ENCODE results near the gene FAM98A.

FAM98A gene

DNA sequence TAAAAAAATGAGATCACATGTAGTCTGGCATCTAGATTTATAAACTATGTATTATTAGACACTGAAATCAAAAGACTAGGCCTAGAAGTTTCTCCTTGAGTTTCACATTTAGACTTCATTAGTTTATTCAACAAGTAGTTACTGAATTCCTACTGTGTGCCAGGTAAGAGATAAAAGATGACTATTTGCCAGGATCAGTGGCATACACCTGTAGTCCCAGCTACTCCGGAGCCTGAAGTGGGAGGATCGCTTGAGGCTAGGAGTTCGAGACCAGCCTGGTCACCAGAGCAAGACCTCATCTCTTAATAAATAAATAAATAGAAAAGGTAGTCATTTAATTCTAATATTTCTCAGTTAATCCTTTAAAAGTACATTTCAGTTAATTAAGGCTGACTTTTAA, 2.1 kb downstream of the FAM98A start:
- DNase-seq (ENCODE audit: low read depth, low spot score) = no peak

DNA sequence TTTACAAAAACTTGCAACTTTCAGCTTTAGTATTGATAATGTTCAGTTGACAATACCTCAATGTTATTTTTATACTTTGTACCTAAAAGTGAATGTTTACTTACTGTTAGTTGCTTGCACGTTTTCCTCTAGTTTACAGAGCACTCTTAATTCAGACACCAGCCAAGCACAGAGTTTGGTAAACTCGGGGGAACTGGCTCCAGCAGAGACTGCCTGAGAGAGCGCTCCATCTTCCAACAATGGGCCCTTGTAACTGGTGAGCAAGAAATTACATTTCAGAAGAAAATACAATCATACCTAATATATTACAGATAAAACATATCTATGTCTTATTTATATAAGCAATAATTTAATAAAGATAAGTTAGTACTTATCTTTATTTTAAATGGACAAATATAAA, 3.7 kb downstream of the FAM98A start:
- no peak for DNase-seq (ENCODE audit: low read depth, low spot score)

DNA sequence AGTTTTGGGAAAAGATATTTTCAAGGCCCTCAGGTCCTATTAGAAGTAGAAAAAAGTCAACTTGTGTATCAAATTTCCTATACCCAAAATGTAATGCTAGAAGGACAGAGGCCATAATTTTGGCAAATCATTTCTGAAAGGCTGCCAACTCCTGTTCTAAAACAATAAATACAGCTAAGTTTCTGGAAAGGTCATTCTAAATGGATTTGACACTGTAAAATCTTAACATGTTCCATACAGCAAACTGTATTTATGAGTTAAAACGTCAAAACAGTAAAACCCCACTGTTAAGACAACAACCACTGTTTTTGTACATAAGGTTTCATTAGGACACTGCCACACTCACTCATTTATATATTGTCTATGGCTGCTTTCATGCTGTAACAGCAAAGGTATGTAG, 9.7 kb downstream of the FAM98A start:
- peak; percentile 25 for DNase-seq (ENCODE audit: low read depth, low spot score)

DNA sequence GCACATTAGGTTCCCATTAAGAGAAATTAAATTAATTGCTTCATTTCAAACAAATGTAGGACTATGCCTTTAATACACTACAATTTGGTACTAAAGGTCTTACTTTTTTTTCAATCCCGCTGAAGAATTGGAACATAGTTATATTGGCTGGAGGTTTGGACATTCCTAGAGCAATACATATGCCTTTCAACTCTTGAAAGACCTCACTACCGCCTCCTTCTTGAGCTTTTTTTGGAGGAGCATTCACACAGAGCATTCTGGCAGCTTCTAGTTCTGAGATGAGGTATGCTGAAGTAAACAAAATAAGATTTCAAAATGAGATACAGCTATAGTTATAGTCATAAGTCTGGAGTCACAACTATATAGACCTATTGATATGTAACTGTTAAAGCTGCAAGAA, 10.9 kb downstream of the FAM98A start:
- DNase-seq (ENCODE audit: low read depth, low spot score) = no peak

DNA sequence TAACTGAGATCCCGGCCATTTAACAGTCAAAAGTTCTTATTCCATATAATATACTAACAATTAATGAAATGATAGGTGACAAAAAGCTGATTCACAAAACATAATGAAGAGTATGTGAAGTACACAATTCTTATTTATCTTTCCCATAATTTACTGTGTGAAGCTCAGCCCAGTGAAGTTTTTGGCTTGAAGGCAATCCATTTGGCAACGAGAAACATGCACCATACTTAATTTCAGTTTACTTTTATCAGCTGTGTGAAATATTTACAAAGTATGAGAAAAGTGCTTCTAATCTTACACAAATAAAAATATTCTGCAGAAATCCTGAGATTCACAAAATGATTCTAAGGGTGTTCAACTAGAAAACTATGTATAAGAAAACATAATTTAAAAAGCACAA, 12.3 kb downstream of the FAM98A start:
- DNase-seq (ENCODE audit: low read depth, low spot score) = no peak

DNA sequence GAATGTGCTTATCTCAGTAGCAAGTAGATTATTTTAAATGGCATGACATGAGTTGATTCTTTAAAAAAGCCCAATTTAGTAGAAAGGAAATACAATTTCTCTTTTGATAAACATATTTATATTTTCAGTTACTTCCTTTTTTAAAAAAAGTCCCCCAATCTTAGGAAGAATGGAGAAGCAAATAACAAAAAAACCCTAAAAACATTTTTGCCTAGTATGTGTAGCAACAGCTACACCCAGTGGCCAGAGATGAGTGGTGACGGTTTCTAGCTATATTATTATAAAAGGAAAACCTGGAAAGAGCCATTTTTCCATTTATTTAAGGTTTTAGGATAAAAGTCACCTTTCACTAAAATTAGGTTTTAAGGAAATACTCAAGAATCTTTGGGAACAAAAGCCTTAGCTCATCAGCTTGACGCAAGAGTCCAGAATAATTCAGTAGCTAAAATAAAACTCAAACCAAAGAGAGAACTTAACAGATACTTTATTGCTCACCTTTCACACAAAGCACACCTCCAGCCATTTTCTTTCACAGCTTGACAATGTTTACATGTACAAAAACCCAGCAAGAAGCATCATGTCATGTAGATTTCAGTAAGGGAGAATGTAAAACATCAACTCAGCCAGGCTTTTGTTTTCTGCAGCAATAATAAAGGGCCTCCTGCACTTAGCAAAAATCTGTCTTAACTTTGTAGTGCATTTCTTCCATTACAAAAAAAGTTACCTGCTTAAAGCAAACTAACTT, 15.7 kb downstream of the FAM98A start:
- DNase-seq (ENCODE audit: low read depth, low spot score) = no peak

DNA sequence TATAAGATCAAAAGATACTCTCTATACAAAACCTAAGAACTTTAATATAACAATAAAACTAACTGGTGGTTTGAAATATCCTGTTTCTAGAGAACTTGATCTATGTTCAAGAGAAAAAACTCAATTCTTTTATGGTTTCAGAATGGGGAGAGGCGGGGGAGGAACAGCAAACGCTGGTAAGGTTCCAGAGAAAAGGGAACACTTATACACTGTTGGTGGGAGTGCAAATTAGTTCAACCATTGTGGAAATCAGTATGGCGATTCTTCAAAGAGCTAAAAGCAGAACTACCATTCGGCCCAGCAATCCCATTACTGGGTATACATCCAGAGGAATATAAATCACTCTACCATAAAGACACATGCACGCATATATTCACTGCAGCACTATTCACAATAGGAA, 17.2 kb downstream of the FAM98A start:
- DNase-seq (ENCODE audit: low read depth, low spot score) = no peak

DNA sequence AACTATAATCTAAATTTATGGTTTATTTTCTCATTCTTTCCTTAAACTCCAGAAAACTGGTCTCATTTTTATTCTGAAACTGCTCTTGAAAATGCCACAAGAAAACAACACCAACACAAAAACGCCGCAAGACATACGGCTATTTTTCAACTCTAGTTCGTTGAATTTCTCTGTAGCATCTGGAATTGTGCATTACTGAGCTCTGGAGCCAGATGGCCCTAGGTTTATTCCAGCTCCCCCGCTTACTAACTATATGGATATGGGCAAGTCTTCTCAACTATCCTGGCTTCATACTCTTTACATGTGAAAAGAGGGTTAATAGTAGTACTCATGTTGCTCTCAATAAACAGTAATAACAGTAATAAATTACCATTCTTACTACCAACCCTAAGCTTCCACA, 19.9 kb downstream of the FAM98A start:
- no peak for DNase-seq (ENCODE audit: low read depth, low spot score)

DNA sequence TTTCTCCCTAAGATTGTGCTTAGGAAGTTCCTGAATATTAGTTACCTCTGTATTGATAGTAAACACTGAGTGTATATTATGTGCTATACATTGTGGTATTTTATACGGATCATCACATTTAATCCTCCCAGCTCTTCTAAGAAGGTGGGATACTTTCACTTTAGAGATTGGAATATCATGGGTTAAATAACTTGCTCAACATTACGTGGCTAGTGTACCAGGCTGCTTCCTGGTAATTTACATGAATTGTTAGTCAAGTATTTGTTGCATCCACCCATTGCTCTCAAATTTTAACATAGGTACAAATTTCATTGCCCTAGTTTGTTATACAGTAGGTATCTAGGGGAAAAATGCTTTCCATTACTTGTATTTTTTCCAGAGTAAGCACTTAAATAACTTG, 21.4 kb downstream of the FAM98A start:
- no peak for DNase-seq (ENCODE audit: low read depth, low spot score)

DNA sequence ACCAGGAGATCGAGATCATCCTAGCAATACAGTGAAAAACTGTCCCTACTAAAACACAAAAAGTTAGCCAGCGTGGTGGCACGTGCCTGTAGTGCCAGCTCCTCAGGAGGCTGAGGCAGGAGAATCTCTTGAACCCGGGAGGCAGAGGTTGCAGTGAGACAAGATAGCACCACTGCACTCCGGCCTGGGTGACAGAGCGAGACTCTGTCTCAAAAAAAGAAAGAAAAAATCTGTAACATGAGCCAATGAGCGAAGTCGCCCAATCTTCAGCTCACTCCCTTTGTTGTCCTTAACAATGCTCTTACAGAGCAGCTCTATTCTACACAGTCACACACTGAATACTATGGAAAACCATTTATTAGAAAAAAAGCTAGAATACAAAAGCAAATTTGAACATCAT, 22.0 kb downstream of the FAM98A start:
- no peak for DNase-seq (ENCODE audit: low read depth, low spot score)

DNA sequence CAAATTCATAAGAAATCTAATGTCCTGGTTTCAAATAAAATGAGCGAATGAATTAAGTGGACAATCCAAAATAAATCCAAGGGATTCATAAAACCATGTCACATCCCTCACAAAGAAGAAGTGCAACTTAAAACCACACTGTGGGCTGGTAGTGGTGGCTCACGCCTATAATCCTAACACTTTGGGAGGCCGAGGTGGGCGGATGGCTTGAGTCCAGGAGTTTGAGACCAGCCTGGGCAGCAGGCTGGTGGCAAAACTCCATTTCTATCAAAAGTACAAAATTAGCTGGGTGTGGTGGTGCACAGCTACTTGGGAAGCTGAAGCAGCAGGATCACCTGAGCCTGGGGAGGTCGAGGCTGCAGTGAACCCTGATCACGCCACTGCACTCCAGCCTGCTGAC, 25.4 kb downstream of the FAM98A start:
- DNase-seq (ENCODE audit: low read depth, low spot score) = no peak

DNA sequence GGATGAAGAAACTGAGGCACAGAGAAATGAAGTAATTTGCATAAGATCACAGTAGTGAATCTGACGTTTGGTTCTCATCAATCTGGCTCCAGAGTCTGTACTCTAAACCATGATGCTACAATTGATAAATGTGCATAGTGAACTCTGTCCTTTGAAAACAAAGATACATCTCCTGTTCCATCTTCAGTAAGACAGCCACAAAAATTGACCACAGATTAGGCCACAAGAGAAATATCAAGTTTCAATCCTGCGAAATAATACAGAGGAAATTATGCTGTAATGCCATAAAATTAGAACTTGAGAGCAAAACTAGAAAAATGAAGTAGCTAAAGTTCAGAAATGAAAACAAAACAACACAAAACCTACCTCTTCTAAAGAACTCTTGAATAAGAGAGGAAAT, 28.4 kb downstream of the FAM98A start:
- DNase-seq (ENCODE audit: low read depth, low spot score) = no peak

DNA sequence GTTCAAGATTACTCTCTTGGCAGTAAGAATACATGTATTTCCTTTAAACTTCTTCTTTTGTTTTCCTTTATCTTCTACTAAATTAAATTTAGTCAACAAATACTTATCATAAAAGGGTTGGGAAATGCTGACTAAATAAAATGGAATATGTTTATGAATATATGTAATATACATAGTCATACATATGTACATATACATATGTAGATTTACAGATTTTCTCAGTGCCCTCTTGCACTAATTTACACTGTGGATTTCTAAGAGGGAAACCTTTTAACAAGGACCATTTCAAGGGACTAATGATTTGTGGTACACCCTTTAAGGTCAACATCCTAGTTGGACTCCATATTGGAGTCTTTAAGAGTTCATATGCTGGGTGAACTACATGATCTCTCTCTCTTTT, 37.2 kb downstream of the FAM98A start:
- no peak for DNase-seq (ENCODE audit: low read depth, low spot score)

DNA sequence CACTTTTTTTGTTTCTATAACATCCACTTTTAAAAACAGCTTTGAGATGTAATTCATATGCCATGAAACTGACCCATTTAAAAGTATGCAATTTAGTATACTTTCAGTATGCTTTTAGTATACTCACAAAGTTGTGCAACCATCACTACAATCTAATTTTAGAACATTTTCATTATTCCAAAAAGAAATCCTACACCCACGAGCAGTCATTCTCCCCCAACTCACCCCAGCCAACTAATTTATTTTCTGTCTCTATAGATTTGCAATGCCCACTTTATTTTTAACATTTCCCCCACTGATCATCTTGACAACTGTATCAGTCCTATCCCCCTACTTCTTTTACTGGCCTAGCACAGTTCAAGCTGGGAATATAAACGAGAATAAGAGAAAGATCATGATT, 39.1 kb downstream of the FAM98A start:
- no peak for DNase-seq (ENCODE audit: low read depth, low spot score)

DNA sequence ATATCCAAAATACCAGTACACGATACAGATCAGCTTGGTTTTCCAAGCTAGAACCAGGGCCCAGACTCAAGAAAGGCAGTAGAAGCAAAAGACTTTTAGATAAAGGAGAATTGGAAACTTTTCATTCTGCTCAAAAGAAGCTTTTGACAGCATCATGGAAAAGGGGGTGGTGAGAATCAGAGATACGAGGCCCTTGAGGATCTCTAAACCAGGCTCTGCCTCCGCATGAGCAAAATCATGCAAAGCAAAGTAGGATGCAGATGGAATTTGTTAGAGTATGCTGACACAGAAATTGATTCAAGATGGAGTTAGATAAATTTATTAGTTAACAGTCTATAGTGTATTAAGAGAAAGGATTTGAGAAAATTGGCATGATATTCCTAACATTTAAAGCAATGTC, 39.8 kb downstream of the FAM98A start:
- no peak for DNase-seq (ENCODE audit: low read depth, low spot score)

DNA sequence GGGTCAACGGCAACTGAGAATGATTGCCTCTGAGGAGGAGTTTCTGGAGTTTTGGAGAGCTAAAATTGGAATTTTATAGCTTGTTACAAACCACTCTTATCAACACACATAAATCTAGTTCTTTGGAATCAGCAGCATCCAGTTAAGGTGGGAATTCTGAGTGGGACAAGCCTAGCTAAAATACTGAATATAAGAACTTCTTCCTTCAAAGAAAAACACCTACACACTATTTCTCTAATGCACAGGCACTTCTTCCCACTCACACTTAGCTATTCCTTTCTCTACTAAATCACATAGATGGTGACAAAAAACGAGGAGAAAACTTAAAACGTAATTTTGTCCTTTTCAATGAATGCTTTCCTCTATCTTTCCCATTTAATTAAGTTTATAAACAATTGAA, 43.4 kb downstream of the FAM98A start:
- DNase-seq (ENCODE audit: low read depth, low spot score) = no peak

DNA sequence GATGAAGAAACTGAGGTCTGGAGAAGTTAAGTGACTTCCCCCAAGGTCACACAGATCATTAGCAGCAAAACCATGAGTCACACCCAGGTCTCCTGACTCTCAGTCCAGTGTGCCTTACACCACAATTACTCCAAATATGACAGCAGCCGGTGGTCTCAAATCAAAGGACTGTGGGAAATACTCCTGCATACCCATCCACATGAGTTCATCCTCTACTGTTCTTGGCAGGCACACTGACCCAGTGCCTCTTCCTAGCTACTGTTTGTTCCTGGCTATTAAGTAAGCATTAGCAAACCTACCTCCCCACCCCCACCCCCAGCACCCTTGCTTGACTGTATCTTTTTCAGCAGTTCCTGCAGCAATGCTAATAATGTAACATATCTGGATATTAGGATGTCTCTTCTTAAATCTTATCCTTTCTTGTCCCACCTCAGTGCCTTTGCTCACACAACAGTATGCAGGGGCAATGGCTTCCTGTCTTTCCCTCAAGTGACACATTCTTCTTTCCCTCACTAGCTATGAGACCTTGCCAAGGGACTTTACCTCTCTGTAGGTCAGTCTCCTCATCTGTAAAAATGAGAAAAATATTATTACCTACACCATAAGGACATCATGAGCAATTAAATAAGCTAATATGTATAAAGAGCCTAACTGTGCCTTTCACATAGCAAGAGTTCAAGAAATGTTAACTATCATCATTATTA, 46.2 kb downstream of the FAM98A start:
- DNase-seq (ENCODE audit: low read depth, low spot score) = no peak

DNA sequence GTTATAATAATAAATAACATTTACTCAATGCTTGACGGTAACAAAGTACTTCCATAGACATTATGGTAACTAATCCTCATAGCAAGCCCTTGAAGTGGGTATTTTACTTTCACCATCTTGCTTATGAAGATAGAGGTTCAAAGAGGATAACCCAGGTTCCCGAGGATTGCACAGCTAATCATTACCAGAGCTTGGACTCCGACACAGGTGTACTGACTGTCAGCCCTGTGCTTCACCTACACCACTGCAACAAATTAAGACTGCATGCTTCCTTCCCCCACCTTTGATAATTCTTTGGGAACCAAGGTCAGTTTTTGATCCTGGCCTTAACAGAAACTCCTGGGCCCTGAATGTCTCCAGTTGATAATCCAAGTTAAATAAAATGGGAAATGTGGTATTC, 48.9 kb downstream of the FAM98A start:
- no peak for DNase-seq (ENCODE audit: low read depth, low spot score)

DNA sequence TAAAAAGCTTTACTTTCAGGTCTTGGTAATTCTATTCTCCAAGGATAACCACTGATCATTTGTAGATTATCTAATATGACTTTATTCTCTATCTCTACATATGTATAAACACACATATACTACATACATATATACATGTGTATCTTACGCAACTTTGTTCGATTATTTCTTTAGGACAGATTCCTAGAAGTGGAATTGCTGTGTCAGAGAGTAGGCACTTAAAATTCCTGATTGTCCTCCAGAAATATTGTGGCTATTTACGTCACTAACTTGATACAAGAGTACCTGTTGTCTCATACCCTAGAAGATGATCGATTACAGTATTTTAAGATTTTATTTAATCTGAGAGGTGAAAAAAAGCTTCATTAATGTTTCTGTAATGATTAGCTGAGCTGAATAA, 57.9 kb downstream of the FAM98A start:
- no peak for DNase-seq (ENCODE audit: low read depth, low spot score)

DNA sequence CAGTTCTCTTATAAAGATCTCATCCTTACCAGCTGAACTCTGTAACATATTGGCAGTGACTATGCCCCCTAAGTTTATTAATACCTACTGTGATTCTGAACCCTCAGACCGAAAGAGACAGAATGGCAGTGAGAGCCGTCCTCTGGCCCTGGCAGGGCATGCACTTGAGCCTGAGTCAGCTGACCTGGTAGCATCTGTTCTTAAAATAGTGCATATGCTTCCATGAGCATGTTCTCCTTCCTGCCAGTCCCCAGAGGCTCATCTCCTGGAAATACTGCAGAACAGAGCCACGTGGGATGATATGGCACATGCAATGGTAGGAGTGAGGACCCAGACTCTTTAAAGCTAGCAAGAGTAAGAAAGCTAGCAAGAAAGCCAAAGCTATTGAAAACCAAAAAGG, 63.7 kb downstream of the FAM98A start:
- no peak for DNase-seq (ENCODE audit: low read depth, low spot score)

All from brain pericyte (primary cell).